Endodermal cell (in vitro differentiated cells): Measurements from ENCODE around the gene ARHGAP26. TPM values are rescaled to one million over a fixed set of nuclear protein-coding genes. Genes with fewer than 3 reads are reported as not detected.
A peak's percentile ranks its signal among the peaks of the same experiment; 100 is the strongest.

ENCODE experiments used
- DNase-seq: peaks from one replicate; pipeline ENCODE4 v3.0.0-alpha.2; 2017
- H3K27ac ChIP-seq: 2 replicates; pipeline ENCODE4 v1.5.1; 2013; ENCODE audit warnings: mild to moderate bottlenecking, low read depth, low read length, moderate library complexity
- H3K27me3 ChIP-seq: 2 replicates; pipeline ENCODE4 v1.6.1; 2013; ENCODE audit warnings: mild to moderate bottlenecking, low read length, moderate library complexity; ENCODE audit not compliant: insufficient read depth, control insufficient read depth, poor library complexity, severe bottlenecking
- H3K36me3 ChIP-seq: 2 replicates; pipeline ENCODE4 v1.7.0; 2013; ENCODE audit warnings: mild to moderate bottlenecking, low read length, moderate library complexity; ENCODE audit not compliant: control insufficient read depth, insufficient read depth
- H3K4me1 ChIP-seq: one replicate; pipeline ENCODE4 v1.7.0; 2013; ENCODE audit warnings: low read length; ENCODE audit not compliant: control insufficient read depth, insufficient read depth
- H3K4me3 ChIP-seq: 2 replicates; pipeline ENCODE4 v1.5.1; 2013; ENCODE audit warnings: mild to moderate bottlenecking, low read length, moderate library complexity
- H3K9ac ChIP-seq: 2 replicates; pipeline ENCODE4 v1.6.1; 2013; ENCODE audit warnings: mild to moderate bottlenecking, low read length, moderate library complexity; ENCODE audit not compliant: poor library complexity, severe bottlenecking; ENCODE audit errors: extremely low read depth
- H3K9me3 ChIP-seq: 2 replicates; pipeline ENCODE4 v1.6.1; 2013; ENCODE audit warnings: mild to moderate bottlenecking, low read length, moderate library complexity; ENCODE audit not compliant: control insufficient read depth
- H3K27ac Mint-ChIP-seq: 2 replicates; pipeline ENCODE4 v1.8.0; 2020; ENCODE audit warnings: mixed read lengths
- H3K27me3 Mint-ChIP-seq: 2 replicates; pipeline ENCODE4 v1.8.0; 2021; ENCODE audit warnings: mild to moderate bottlenecking, mixed read lengths; ENCODE audit not compliant: insufficient read depth
- H3K36me3 Mint-ChIP-seq: 2 replicates; pipeline ENCODE4 v1.8.0; 2020; ENCODE audit warnings: low read depth, mixed read lengths
- H3K4me1 Mint-ChIP-seq: 2 replicates; pipeline ENCODE4 v1.8.0; 2020; ENCODE audit warnings: mixed read lengths
- H3K4me3 Mint-ChIP-seq: 2 replicates; pipeline ENCODE4 v1.8.0; 2020; ENCODE audit warnings: mild to moderate bottlenecking, moderate library complexity, mixed read lengths
- H3K9me3 Mint-ChIP-seq: 2 replicates; pipeline ENCODE4 v1.8.0; 2020; ENCODE audit warnings: mild to moderate bottlenecking, mixed read lengths
- WGBS, 2 experiments: methylation state at CpG; one replicate each; pipeline versions ENCODE4 v1.1.5 to v1.1.7; 2013; ENCODE audit warnings: missing lambda C conversion rate in 2 of 2, mixed read lengths in 1 of 2; ENCODE audit not compliant: insufficient coverage in 1 of 2, insufficient read length in 1 of 2; 5-methylcytosine and 5-hydroxymethylcytosine counted together
- total RNA-seq, 2 donors: library from RNA; stranded (reverse); fragmentation: NEBNext Ultra II Directional in 1 of 2; extraction: Animal tissue kit (Norgen Biotek cat#: 25700) in 1 of 2; gene quantifications; 2 replicates in 1 of 2; 3 replicates in 1 of 2; pipeline ENCODE4 v1.2.1, GENCODE V29; 2021
- TF ChIP-seq, protein P1 (sequence below): fragments of 200-600 bp; sonication (generic); conservative IDR thresholded peaks from 2 replicates; pipeline ENCODE4 v1.5.0; 2021; ENCODE audit warnings: antibody characterized with exemption, mild to moderate bottlenecking

The ARHGAP26 gene
- total RNA-seq, 2 donors from 2014 or later, result 49.2 to 60.5 TPM

DNA sequence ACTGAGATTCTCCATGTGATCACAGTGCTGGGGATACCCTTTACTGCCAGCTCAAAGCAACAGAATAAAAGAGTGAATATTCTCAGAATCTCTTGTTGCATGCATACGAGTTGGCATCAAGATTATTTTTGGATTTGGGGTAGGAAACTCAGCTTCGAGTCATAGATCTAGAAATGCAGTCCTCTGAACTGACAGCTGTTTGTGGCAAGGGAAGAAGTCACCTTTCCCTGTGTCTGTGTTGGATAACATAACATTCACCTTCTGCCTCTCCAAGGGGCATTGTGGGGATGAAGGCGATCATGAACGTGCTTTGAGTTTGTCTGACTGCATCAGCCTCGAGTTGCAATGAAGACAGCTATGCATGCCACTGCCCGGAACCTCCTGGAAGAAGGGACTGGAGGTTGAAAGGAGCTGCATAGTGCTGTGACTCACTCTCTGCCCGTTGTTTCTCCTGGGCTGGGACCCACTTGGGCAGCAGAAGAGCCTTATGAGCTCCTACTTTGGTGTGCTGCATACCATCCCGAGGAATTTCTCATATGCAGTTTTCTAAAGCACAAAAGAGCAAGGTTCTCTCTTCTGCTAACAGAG lies 231.7 kb downstream of the ARHGAP26 start:
- TF ChIP-seq, protein P1, sequence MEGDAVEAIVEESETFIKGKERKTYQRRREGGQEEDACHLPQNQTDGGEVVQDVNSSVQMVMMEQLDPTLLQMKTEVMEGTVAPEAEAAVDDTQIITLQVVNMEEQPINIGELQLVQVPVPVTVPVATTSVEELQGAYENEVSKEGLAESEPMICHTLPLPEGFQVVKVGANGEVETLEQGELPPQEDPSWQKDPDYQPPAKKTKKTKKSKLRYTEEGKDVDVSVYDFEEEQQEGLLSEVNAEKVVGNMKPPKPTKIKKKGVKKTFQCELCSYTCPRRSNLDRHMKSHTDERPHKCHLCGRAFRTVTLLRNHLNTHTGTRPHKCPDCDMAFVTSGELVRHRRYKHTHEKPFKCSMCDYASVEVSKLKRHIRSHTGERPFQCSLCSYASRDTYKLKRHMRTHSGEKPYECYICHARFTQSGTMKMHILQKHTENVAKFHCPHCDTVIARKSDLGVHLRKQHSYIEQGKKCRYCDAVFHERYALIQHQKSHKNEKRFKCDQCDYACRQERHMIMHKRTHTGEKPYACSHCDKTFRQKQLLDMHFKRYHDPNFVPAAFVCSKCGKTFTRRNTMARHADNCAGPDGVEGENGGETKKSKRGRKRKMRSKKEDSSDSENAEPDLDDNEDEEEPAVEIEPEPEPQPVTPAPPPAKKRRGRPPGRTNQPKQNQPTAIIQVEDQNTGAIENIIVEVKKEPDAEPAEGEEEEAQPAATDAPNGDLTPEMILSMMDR, result no peak
- Histone ChIP-seq H3K9me3 (no peaks in the 10 kb centered on the region), H3K27ac (no peak overlapping the region), H3K36me3 (no peaks in the 10 kb centered on the region), H3K4me1 (no peaks in the 10 kb centered on the region), H3K4me3 (no peak overlapping the region), H3K9ac (no peak overlapping the region), H3K27me3 (no peaks in the 10 kb centered on the region)
- no peaks in the 10 kb centered on the region for H3K9me3 Mint-ChIP-seq
- peaks cover 17% of the 10 kb centered on the region for H3K4me1 Mint-ChIP-seq
- no peak for DNase-seq
- no peak overlapping the region for H3K27ac Mint-ChIP-seq
- H3K4me3 Mint-ChIP-seq, result no peak overlapping the region
- peaks cover 9% of the 10 kb centered on the region for H3K36me3 Mint-ChIP-seq
- WGBS, 2 experiments, result 79 to 88% methylated on average over 3 to 8 of the region's 8 CpGs
- H3K27me3 Mint-ChIP-seq, result no peaks in the 10 kb centered on the region

DNA sequence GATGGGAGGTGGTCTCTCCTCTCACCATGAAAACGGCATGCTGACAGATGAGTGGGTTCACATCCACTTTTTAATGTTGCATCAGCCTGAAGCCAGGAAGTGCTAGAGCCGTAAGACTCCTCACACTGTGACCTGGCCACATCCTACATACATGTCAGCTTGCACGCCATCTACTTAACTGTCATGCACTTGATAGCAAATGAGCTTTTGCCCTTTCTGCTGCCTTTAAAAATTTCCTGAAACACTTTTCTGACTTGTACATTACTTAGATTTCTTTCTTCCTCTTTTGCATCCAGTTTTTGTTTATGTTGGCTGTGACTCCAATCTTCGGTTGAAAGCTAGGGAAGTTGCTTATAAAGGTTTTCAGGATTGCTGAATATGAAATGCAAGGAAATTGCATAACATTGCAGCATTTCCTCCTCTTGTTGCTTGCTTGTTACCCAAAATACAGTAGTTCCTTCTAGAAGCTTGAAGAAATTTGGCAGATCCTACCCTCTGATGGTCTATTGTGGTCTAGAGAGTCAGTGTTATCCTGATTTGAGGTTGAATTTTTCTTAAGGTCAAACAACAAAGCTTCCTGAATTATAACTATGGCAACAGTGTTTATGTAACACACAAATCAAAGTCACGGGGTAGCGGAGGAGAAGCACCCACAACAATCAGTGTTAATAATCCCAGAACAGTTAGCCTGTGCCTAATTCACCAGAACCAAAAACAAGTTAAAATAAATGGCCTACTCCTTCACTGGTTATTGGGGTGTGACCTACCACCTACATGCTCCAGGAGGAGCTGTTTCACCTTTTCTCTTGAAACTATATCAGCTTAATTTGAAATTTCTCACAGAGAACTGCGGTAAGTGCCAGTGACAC lies 232.5 kb downstream of the ARHGAP26 start:
- H3K9me3 ChIP-seq, result no peaks in the 10 kb centered on the region
- no peaks in the 10 kb centered on the region for H3K36me3 ChIP-seq
- Mint-ChIP-seq H3K4me3 (no peak overlapping the region), H3K27me3 (no peaks in the 10 kb centered on the region), H3K27ac (no peak overlapping the region), H3K9me3 (no peaks in the 10 kb centered on the region), H3K36me3 (peaks cover 9% of the 10 kb centered on the region), H3K4me1 (peaks cover 17% of the 10 kb centered on the region)
- WGBS, 2 experiments, result 90 to 96% methylated on average over 5 to 7 of the region's 7 CpGs
- no peaks in the 10 kb centered on the region for H3K4me1 ChIP-seq
- peak; percentile 60 for DNase-seq
- no peak overlapping the region for H3K4me3 ChIP-seq
- H3K27me3 ChIP-seq, result no peaks in the 10 kb centered on the region
- TF ChIP-seq, protein P1, result peak; percentile 83
- no peak overlapping the region for H3K9ac ChIP-seq
- no peak overlapping the region for H3K27ac ChIP-seq

DNA sequence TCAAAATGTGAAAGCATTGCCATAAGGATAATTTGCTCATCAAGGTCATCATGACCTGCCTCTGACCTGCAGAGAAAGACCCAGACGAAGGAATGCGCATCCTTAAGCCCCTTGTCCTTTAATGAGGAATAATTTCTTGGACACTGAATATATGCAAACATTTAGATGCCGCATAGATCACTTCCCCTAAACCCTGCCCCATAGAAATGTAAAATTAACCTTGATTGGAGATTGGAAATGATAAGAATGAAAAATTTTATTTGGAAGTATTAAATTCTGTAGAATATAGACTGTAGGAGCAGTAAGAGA lies 233.1 kb downstream of the ARHGAP26 start:
- DNase-seq, result no peak
- Mint-ChIP-seq H3K9me3 (no peaks in the 10 kb centered on the region), H3K4me3 (no peak overlapping the region), H3K36me3 (peaks cover 9% of the 10 kb centered on the region), H3K27me3 (no peaks in the 10 kb centered on the region), H3K4me1 (peaks cover 17% of the 10 kb centered on the region), H3K27ac (no peak overlapping the region)
- H3K36me3 ChIP-seq, result no peaks in the 10 kb centered on the region
- TF ChIP-seq, protein P1, result no peak
- no peaks in the 10 kb centered on the region for H3K27me3 ChIP-seq
- 89 to 100% methylated on average over 1 to 3 of the region's 3 CpGs for WGBS, 2 experiments
- no peak overlapping the region for H3K27ac ChIP-seq
- no peak overlapping the region for H3K4me3 ChIP-seq
- H3K9me3 ChIP-seq, result no peaks in the 10 kb centered on the region
- no peak overlapping the region for H3K9ac ChIP-seq
- no peaks in the 10 kb centered on the region for H3K4me1 ChIP-seq
